Measurements from ENCODE around the gene URB1. TPM values are rescaled to one million over a fixed set of nuclear protein-coding genes. Genes with fewer than 3 reads are reported as not detected.

URB1 gene
- total and polyA plus RNA-seq, 3 experiments from 2014 or later, result 3.9 to 39.8 (median 38.9) TPM

GRCh38 chr21:32329331-32329730 is 63.5 kb downstream of the URB1 start:
- Mint-ChIP-seq H3K27me3 (no peaks in the 10 kb centered on the region), H3K27ac (no peak overlapping the region), H3K36me3 (peaks cover 25 to 97% (median 45%) of the 10 kb centered on the region in 3 donors), H3K4me1 (peaks cover 0 to 2% (median 0%) of the 10 kb centered on the region in 3 donors), H3K4me3 (no peak overlapping the region), H3K9me3 (no peaks in the 10 kb centered on the region)
- CTCF ChIA-PET, result no interaction called here
- H3K27ac ChIP-seq (ENCODE audit: low read depth, low read length), result no peak overlapping the region
- H3K27me3 ChIP-seq (ENCODE audit: insufficient read depth, low read length, poor library complexity, severe bottlenecking), result no peaks in the 10 kb centered on the region
- H3K9me3 ChIP-seq (ENCODE audit: low read length), result no peaks in the 10 kb centered on the region
- no peaks in the 10 kb centered on the region for H3K4me1 ChIP-seq (ENCODE audit: insufficient read depth, low read length)
- no peak overlapping the region for H3K4me3 ChIP-seq (ENCODE audit: low read length)
- POLR2A ChIA-PET, result no interaction called here
- H3K36me3 ChIP-seq (ENCODE audit: insufficient read depth, low read length), result peaks cover 25% of the 10 kb centered on the region
- DNase-seq, result no peak

GRCh38 chr21:32328595-32328994 is 64.2 kb downstream of the URB1 start:
- H3K4me1 Mint-ChIP-seq, result peaks cover 0 to 2% (median 0%) of the 10 kb centered on the region in 3 donors
- Histone ChIP-seq H3K27ac (ENCODE audit: low read depth, low read length) (no peak overlapping the region), H3K4me3 (ENCODE audit: low read length) (no peak overlapping the region), H3K27me3 (ENCODE audit: insufficient read depth, low read length, poor library complexity, severe bottlenecking) (no peaks in the 10 kb centered on the region), H3K9me3 (ENCODE audit: low read length) (no peaks in the 10 kb centered on the region), H3K4me1 (ENCODE audit: insufficient read depth, low read length) (no peaks in the 10 kb centered on the region), H3K36me3 (ENCODE audit: insufficient read depth, low read length) (peaks cover 31% of the 10 kb centered on the region)
- H3K4me3 Mint-ChIP-seq, result no peak overlapping the region
- no peaks in the 10 kb centered on the region for H3K9me3 Mint-ChIP-seq
- no peak for DNase-seq
- ChIA-PET POLR2A (no interaction called here), CTCF (no interaction called here)
- peaks cover 29 to 97% (median 47%) of the 10 kb centered on the region in 3 donors for H3K36me3 Mint-ChIP-seq
- H3K27me3 Mint-ChIP-seq, result no peaks in the 10 kb centered on the region
- H3K27ac Mint-ChIP-seq, result peak overlapping the region in 1 of 8 donors; percentile 75

GRCh38 chr21:32325706-32326105 is 67.1 kb downstream of the URB1 start:
- Mint-ChIP-seq H3K36me3 (peaks cover 23 to 97% (median 45%) of the 10 kb centered on the region in 3 donors), H3K9me3 (no peaks in the 10 kb centered on the region), H3K27ac (no peak overlapping the region), H3K27me3 (peaks cover 0 to 2% of the 10 kb centered on the region in 2 donors), H3K4me3 (no peak overlapping the region), H3K4me1 (peaks cover 0 to 2% (median 0%) of the 10 kb centered on the region in 3 donors)
- CTCF ChIA-PET, result no interaction called here
- no peaks in the 10 kb centered on the region for H3K4me1 ChIP-seq (ENCODE audit: insufficient read depth, low read length)
- peaks cover 41% of the 10 kb centered on the region for H3K36me3 ChIP-seq (ENCODE audit: insufficient read depth, low read length)
- no peaks in the 10 kb centered on the region for H3K27me3 ChIP-seq (ENCODE audit: insufficient read depth, low read length, poor library complexity, severe bottlenecking)
- no peak for DNase-seq
- H3K9me3 ChIP-seq (ENCODE audit: low read length), result no peaks in the 10 kb centered on the region
- no peak overlapping the region for H3K27ac ChIP-seq (ENCODE audit: low read depth, low read length)
- H3K4me3 ChIP-seq (ENCODE audit: low read length), result no peak overlapping the region
- POLR2A ChIA-PET, result no interaction called here

- Mint-ChIP-seq H3K27me3 (peaks cover 0 to 2% of the 10 kb centered on the region in 2 donors), H3K4me1 (peaks cover 0 to under 1% (median 0%) of the 10 kb centered on the region in 3 donors), H3K9me3 (no peaks in the 10 kb centered on the region), H3K36me3 (peaks cover 29 to 99% (median 45%) of the 10 kb centered on the region in 3 donors), H3K4me3 (no peak overlapping the region), H3K27ac (peak overlapping the region in 2 of 8 donors; percentile 70 to 88)
- Histone ChIP-seq H3K4me3 (ENCODE audit: low read length) (no peak overlapping the region), H3K36me3 (ENCODE audit: insufficient read depth, low read length) (peaks cover 56% of the 10 kb centered on the region), H3K27me3 (ENCODE audit: insufficient read depth, low read length, poor library complexity, severe bottlenecking) (no peaks in the 10 kb centered on the region), H3K4me1 (ENCODE audit: insufficient read depth, low read length) (no peaks in the 10 kb centered on the region), H3K9me3 (ENCODE audit: low read length) (no peaks in the 10 kb centered on the region), H3K27ac (ENCODE audit: low read depth, low read length) (no peak overlapping the region)
- CTCF ChIA-PET, result interaction anchor here (1.5 to 1.7 kb wide), 2 partner anchors 13 to 15 kb away, joined by 3 read pairs; no protein-coding TSS in a partner anchor
- POLR2A ChIA-PET, result no interaction called here
- DNase-seq, result no peak
Measured at GRCh38 chr21:32322676-32323075, 70.1 kb downstream of the URB1 start.

GRCh38 chr21:32322103-32322502 is 70.7 kb downstream of the URB1 start:
- Mint-ChIP-seq H3K27me3 (peaks cover 0 to 2% of the 10 kb centered on the region in 2 donors), H3K4me3 (no peak overlapping the region), H3K9me3 (no peaks in the 10 kb centered on the region), H3K36me3 (peaks cover 25 to 99% (median 46%) of the 10 kb centered on the region in 3 donors), H3K27ac (no peak overlapping the region), H3K4me1 (no peaks in the 10 kb centered on the region)
- no peak overlapping the region for H3K4me3 ChIP-seq (ENCODE audit: low read length)
- H3K4me1 ChIP-seq (ENCODE audit: insufficient read depth, low read length), result no peaks in the 10 kb centered on the region
- no peaks in the 10 kb centered on the region for H3K27me3 ChIP-seq (ENCODE audit: insufficient read depth, low read length, poor library complexity, severe bottlenecking)
- no peaks in the 10 kb centered on the region for H3K9me3 ChIP-seq (ENCODE audit: low read length)
- ChIA-PET CTCF (interaction anchor here (1.5 kb wide), 1 partner anchor 15 kb away, joined by 3 read pairs; no protein-coding TSS in a partner anchor), POLR2A (no interaction called here)
- H3K27ac ChIP-seq (ENCODE audit: low read depth, low read length), result no peak overlapping the region
- H3K36me3 ChIP-seq (ENCODE audit: insufficient read depth, low read length), result peaks cover 60% of the 10 kb centered on the region
- no peak for DNase-seq

GRCh38 chr21:32321480-32321879 is 71.3 kb downstream of the URB1 start:
- no peaks in the 10 kb centered on the region for H3K9me3 Mint-ChIP-seq
- H3K27me3 Mint-ChIP-seq, result peaks cover 0 to 2% of the 10 kb centered on the region in 2 donors
- Histone ChIP-seq H3K4me3 (ENCODE audit: low read length) (no peak overlapping the region), H3K4me1 (ENCODE audit: insufficient read depth, low read length) (no peaks in the 10 kb centered on the region), H3K9me3 (ENCODE audit: low read length) (no peaks in the 10 kb centered on the region), H3K36me3 (ENCODE audit: insufficient read depth, low read length) (peaks cover 63% of the 10 kb centered on the region), H3K27me3 (ENCODE audit: insufficient read depth, low read length, poor library complexity, severe bottlenecking) (no peaks in the 10 kb centered on the region), H3K27ac (ENCODE audit: low read depth, low read length) (no peak overlapping the region)
- DNase-seq, result no peak
- ChIA-PET POLR2A (no interaction called here), CTCF (no interaction called here)
- H3K4me3 Mint-ChIP-seq, result no peak overlapping the region
- peaks cover 19 to 99% (median 42%) of the 10 kb centered on the region in 3 donors for H3K36me3 Mint-ChIP-seq
- H3K4me1 Mint-ChIP-seq, result no peaks in the 10 kb centered on the region
- H3K27ac Mint-ChIP-seq, result peak overlapping the region in 1 of 8 donors; percentile 46

- Histone ChIP-seq H3K27me3 (ENCODE audit: insufficient read depth, low read length, poor library complexity, severe bottlenecking) (no peaks in the 10 kb centered on the region), H3K4me3 (ENCODE audit: low read length) (no peak overlapping the region), H3K36me3 (ENCODE audit: insufficient read depth, low read length) (peaks cover 67% of the 10 kb centered on the region), H3K27ac (ENCODE audit: low read depth, low read length) (no peak overlapping the region), H3K4me1 (ENCODE audit: insufficient read depth, low read length) (no peaks in the 10 kb centered on the region), H3K9me3 (ENCODE audit: low read length) (no peaks in the 10 kb centered on the region)
- no peaks in the 10 kb centered on the region for H3K4me1 Mint-ChIP-seq
- CTCF ChIA-PET, result no interaction called here
- no peak overlapping the region for H3K27ac Mint-ChIP-seq
- POLR2A ChIA-PET, result no interaction called here
- peaks cover 17 to 99% (median 40%) of the 10 kb centered on the region in 3 donors for H3K36me3 Mint-ChIP-seq
- peaks cover 0 to 2% of the 10 kb centered on the region in 2 donors for H3K27me3 Mint-ChIP-seq
- DNase-seq, result no peak
- no peaks in the 10 kb centered on the region for H3K9me3 Mint-ChIP-seq
- no peak overlapping the region for H3K4me3 Mint-ChIP-seq
Measured at GRCh38 chr21:32320726-32321125, 72.1 kb downstream of the URB1 start.

GRCh38 chr21:32320059-32320458 is 72.8 kb downstream of the URB1 start:
- no peak overlapping the region for H3K27ac Mint-ChIP-seq
- no peaks in the 10 kb centered on the region for H3K4me1 Mint-ChIP-seq
- ChIA-PET POLR2A (no interaction called here), CTCF (no interaction called here)
- H3K4me3 Mint-ChIP-seq, result peak overlapping the region in 1 of 7 donors; percentile 72
- Histone ChIP-seq H3K4me3 (ENCODE audit: low read length) (no peak overlapping the region), H3K27ac (ENCODE audit: low read depth, low read length) (no peak overlapping the region), H3K9me3 (ENCODE audit: low read length) (no peaks in the 10 kb centered on the region), H3K36me3 (ENCODE audit: insufficient read depth, low read length) (peaks cover 70% of the 10 kb centered on the region), H3K4me1 (ENCODE audit: insufficient read depth, low read length) (no peaks in the 10 kb centered on the region), H3K27me3 (ENCODE audit: insufficient read depth, low read length, poor library complexity, severe bottlenecking) (no peaks in the 10 kb centered on the region)
- no peak for DNase-seq
- H3K27me3 Mint-ChIP-seq, result peaks cover 0 to 2% of the 10 kb centered on the region in 2 donors
- peaks cover 13 to 96% (median 34%) of the 10 kb centered on the region in 3 donors for H3K36me3 Mint-ChIP-seq
- no peaks in the 10 kb centered on the region for H3K9me3 Mint-ChIP-seq
